NB4 (cell line): ENCODE measurements around the gene TFPI.

ENCODE experiments used
- MYC ChIP-seq: IDR thresholded peaks from 2 replicates; pipeline ENCODE4 v1.6.1; 2011; ENCODE audit warnings: low read depth, low read length
- POLR2A ChIP-seq: IDR thresholded peaks from 2 replicates; pipeline ENCODE4 v1.6.1; 2011; ENCODE audit warnings: mild to moderate bottlenecking; ENCODE audit not compliant: insufficient read length; ENCODE audit errors: extremely low read depth
- TF ChIP-seq, protein P1 (sequence below): IDR thresholded peaks from one replicate; pipeline ENCODE4 v1.5.1; 2012; ENCODE audit warnings: low read depth, low read length
- TF ChIP-seq, protein P2 (sequence below): IDR thresholded peaks from 2 replicates; pipeline ENCODE4 v1.6.1; 2011; ENCODE audit warnings: low read depth, low read length

DNA sequence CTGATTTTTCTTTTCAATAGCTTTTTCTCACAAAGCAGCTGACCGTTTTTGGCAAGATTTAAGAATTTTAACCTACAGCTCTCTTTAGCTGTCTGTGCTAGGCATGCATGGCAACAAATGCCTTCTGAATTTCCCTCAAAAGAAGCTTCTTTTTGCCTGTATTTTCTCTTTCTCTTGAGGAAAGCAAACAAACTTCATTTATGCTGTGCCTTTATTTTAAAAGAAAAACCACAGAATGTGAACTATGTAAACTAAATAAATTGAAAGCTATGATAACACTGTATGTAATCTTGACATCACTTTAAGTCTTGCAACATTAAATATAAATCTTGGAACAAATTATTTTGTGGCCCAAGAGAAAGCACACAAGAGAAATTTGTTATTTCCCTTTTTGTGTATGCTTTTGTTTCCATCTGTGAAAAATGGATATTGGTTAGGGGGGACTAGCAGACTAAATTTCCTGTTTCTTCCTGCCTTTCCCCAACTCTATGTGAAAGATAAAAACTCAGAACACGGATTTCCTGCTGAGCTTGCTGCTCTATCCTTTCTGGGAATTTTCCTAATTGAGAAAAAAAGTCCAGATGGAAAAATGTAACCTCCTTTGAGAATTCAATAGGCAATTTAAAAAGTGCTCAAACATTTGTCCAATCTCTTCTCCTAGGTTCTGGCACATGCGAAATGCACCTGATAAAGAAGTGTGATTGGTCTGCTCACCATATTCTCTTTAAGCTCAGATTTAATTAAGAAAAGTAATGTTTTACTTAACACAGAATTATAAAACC, 20.9 kb upstream of the TFPI start:
- TF ChIP-seq, protein P1, sequence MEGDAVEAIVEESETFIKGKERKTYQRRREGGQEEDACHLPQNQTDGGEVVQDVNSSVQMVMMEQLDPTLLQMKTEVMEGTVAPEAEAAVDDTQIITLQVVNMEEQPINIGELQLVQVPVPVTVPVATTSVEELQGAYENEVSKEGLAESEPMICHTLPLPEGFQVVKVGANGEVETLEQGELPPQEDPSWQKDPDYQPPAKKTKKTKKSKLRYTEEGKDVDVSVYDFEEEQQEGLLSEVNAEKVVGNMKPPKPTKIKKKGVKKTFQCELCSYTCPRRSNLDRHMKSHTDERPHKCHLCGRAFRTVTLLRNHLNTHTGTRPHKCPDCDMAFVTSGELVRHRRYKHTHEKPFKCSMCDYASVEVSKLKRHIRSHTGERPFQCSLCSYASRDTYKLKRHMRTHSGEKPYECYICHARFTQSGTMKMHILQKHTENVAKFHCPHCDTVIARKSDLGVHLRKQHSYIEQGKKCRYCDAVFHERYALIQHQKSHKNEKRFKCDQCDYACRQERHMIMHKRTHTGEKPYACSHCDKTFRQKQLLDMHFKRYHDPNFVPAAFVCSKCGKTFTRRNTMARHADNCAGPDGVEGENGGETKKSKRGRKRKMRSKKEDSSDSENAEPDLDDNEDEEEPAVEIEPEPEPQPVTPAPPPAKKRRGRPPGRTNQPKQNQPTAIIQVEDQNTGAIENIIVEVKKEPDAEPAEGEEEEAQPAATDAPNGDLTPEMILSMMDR, result no peak
- TF ChIP-seq POLR2A (no peak), MYC (no peak)
- TF ChIP-seq, protein P2, sequence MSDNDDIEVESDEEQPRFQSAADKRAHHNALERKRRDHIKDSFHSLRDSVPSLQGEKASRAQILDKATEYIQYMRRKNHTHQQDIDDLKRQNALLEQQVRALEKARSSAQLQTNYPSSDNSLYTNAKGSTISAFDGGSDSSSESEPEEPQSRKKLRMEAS, result no peak
